BJ (cell line): ENCODE measurements around the gene CALD1. TPM values are rescaled to one million over a fixed set of nuclear protein-coding genes. Genes with fewer than 3 reads are reported as not detected.

ENCODE experiments used
- CTCF ChIA-PET: fragments of 350-600 bp; formaldehyde crosslinking; extraction: SDS; loops from one replicate; lab custom pipeline; 2021; ENCODE audit warnings: antibody characterized with exemption, inconsistent platforms; lab: Yijun Ruan, JAX
- POLR2A ChIA-PET: fragments of 300-600 bp; sonication (Branson Sonifier 250); formaldehyde crosslinking; extraction: SDS; loops from one replicate; lab custom pipeline; 2021; ENCODE audit warnings: antibody characterized with exemption; lab: Charles Lee
- DNase-seq: peaks from one replicate; pipeline ENCODE4 v3.0.0-alpha.2; 2011; ENCODE audit warnings: low read depth
- H3K27me3 ChIP-seq: 2 replicates; pipeline ENCODE4 v1.6.0; 2011; ENCODE audit warnings: low read length; ENCODE audit not compliant: control insufficient read depth, insufficient read depth
- H3K36me3 ChIP-seq: 2 replicates; pipeline ENCODE4 v1.5.1; 2011; ENCODE audit warnings: low read length; ENCODE audit not compliant: control insufficient read depth, insufficient read depth
- H3K4me3 ChIP-seq: 2 replicates; pipeline ENCODE4 v1.5.1; 2011; ENCODE audit warnings: low read depth, mild to moderate bottlenecking, control low read depth, low read length
- polyA plus RNA-seq: library from polyadenylated mRNA; depleted of rRNA; stranded (reverse); fragments of >200 nt; gene quantifications from 2 replicates; pipeline ENCODE4 v1.2.3, GENCODE V29; 2011
- TF ChIP-seq, protein P1 (sequence below): IDR thresholded peaks from 2 replicates; pipeline ENCODE4 v1.5.1; 2011; ENCODE audit warnings: low read depth, mild to moderate bottlenecking, control low read depth, inconsistent platforms, low read length, moderate library complexity; ENCODE audit not compliant: insufficient read depth

CALD1 gene
- polyA plus RNA-seq, 1 experiment, result 1,629 TPM

DNA sequence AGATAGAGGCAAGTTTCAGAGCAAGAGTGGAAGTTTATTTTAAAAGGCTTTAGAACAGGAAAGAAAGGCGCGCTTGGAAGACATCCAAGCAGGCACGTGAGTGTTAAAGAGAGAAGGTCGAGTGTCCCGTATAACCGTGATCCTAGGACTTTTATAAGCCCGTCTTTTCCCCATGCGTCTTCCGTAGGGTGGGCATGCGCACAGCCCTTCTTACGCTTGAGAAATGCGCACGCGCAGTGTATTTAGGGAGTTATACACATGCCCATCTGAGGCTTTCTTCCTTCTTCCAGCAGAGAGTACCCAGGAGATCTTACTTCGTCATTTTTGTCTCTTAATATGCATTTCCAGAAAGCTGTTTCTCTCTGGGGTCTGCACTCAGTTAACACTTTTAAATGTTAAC is 52.4 kb downstream of the CALD1 start:
- Histone ChIP-seq H3K27me3 (no peaks in the 10 kb centered on the region), H3K4me3 (no peak overlapping the region), H3K36me3 (peaks cover 3% of the 10 kb centered on the region)
- CTCF ChIA-PET, result no interaction called here
- POLR2A ChIA-PET, result no interaction called here
- DNase-seq, result no peak
- TF ChIP-seq, protein P1, sequence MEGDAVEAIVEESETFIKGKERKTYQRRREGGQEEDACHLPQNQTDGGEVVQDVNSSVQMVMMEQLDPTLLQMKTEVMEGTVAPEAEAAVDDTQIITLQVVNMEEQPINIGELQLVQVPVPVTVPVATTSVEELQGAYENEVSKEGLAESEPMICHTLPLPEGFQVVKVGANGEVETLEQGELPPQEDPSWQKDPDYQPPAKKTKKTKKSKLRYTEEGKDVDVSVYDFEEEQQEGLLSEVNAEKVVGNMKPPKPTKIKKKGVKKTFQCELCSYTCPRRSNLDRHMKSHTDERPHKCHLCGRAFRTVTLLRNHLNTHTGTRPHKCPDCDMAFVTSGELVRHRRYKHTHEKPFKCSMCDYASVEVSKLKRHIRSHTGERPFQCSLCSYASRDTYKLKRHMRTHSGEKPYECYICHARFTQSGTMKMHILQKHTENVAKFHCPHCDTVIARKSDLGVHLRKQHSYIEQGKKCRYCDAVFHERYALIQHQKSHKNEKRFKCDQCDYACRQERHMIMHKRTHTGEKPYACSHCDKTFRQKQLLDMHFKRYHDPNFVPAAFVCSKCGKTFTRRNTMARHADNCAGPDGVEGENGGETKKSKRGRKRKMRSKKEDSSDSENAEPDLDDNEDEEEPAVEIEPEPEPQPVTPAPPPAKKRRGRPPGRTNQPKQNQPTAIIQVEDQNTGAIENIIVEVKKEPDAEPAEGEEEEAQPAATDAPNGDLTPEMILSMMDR, result no peak

DNA sequence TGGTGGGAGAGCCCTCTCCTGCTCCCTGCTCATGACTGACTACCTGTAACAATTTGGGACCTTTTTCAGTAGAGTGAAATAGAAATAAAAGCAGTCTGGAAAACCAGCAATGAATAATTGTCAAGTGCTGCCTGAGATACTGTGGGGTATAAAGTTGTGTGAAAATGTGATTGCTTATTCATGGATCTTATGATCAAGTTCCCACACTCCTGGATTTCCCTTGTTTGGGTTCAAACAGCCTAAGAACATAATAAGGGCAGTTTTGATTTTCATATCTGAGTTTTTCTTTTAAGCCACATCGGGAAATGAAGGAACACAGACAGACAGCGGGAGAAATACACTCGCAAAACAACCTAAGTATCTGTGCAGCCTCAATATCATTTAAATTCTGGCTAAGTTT is 52.9 kb downstream of the CALD1 start:
- ChIA-PET POLR2A (no interaction called here), CTCF (interaction anchor here (1.0 to 1.6 kb wide), 3 partner anchors 8 to 43 kb away, joined by 3 read pairs; no protein-coding TSS in a partner anchor)
- Histone ChIP-seq H3K27me3 (no peaks in the 10 kb centered on the region), H3K4me3 (no peak overlapping the region), H3K36me3 (peaks cover 4% of the 10 kb centered on the region)
- TF ChIP-seq, protein P1, result no peak
- no peak for DNase-seq

DNA sequence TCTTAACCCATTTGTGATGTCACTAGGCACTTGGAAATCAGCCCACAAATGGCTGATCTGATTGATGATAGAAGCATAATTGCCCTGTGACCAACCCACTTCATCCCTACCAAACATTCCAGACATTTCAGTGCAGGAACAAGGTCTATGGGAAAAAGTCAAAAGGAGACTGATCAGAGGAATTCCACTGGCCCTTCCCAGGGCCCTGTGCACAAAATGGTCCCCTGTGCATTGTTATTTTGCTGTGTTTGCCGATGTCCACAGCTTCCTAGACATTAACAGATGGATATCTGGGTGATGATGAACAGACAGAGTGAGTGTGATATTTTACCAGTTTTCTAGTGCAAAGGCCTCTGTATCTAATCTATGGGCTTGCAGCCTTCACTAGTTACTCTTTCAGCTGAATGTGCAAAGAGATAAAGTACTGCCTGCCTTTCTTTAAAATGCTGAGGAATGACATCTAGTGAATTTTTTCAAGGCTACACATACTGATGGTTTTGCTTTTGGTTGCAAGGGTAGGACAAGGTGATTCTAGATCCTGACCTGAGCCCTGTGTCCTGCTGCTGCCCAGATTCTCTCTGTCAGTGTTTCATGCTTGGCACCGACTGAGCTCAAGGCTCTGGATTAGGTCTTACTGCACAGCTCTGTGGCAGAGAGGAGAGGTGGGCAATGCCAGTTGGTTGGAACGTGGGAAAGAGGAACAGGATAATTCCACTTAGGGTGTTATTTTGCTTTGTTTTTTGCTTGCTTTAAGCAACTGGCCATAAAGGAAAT is 55.4 kb downstream of the CALD1 start:
- H3K27me3 ChIP-seq, result no peaks in the 10 kb centered on the region
- POLR2A ChIA-PET, result interaction anchor here (0.8 kb wide), 1 partner anchor 142 kb away, joined by 3 read pairs; no protein-coding TSS in a partner anchor
- CTCF ChIA-PET, result interaction anchor here (0.9 kb wide), 1 partner anchor 54 kb away, joined by 4 read pairs; no protein-coding TSS in a partner anchor
- no peak for DNase-seq
- H3K4me3 ChIP-seq, result no peak overlapping the region
- TF ChIP-seq, protein P1, result no peak
- H3K36me3 ChIP-seq, result peaks cover 5% of the 10 kb centered on the region

DNA sequence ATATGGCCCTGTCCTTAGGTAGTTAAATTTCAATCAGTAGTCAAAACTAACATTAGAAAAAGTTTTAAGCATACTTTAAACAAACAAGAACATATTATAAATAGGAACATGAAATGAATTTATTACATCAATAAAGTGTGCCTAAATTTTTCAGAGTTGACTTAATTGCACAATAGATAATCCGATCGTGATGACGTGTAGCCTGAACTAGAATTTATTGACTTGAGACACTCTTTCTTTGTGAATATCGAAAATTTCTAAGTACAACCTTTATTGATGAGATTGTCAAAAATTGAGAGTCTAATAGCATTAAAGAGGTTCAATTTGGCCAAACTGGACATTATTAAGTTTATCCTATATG is 56.0 kb downstream of the CALD1 start:
- Histone ChIP-seq H3K36me3 (peaks cover 5% of the 10 kb centered on the region), H3K4me3 (no peak overlapping the region), H3K27me3 (no peaks in the 10 kb centered on the region)
- ChIA-PET POLR2A (interaction anchor here (0.8 kb wide), 1 partner anchor 142 kb away, joined by 3 read pairs; no protein-coding TSS in a partner anchor), CTCF (no interaction called here)
- no peak for DNase-seq
- TF ChIP-seq, protein P1, result no peak

DNA sequence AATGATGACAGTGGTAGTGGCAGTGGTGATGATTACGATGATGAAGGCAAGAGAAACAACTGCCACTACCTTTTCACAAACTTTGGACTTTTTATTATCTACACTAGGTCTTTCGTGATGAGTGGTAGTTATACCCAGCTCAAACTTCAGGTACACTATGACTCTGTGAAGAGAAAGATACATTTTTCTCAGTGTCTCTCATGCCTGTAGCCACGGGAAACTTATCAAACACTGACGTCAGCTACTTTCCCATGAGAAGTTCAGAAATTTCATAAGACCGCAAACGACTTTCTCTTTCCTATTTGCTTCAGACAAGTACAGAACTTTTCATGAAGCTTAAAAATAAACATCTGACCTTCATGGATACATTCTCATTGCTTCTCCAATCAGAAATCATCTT is 57.0 kb downstream of the CALD1 start:
- DNase-seq, result no peak
- TF ChIP-seq, protein P1, result no peak
- Histone ChIP-seq H3K4me3 (no peak overlapping the region), H3K36me3 (peaks cover 5% of the 10 kb centered on the region), H3K27me3 (no peaks in the 10 kb centered on the region)
- CTCF ChIA-PET, result no interaction called here
- POLR2A ChIA-PET, result no interaction called here
